DOHH2 (cell line): ENCODE data around the gene HACD2.

ENCODE experiments used
- CTCF ChIP-seq: fragments of 200-600 bp; sonication (generic); IDR thresholded peaks from one replicate; pipeline ENCODE4 v1.5.1; 2014; ENCODE audit warnings: antibody characterized with exemption, mild to moderate bottlenecking, low read depth, low read length; ENCODE audit not compliant: poor library complexity, severe bottlenecking
- EZH2phosphoT487 ChIP-seq: fragments of 200-600 bp; sonication (generic); IDR thresholded peaks from 2 replicates; pipeline ENCODE4 v1.6.1; 2017; ENCODE audit warnings: borderline replicate concordance, mild to moderate bottlenecking, antibody characterized with exemption, low read length, moderate library complexity, mixed read lengths

GRCh38 chr3:123618076-123618708, 33.3 kb upstream of the HACD2 start:
- TF ChIP-seq CTCF = no peak
- no peak for TF ChIP-seq EZH2phosphoT487
